ENCODE data around the gene SYT3. TPM values are rescaled to one million over a fixed set of nuclear protein-coding genes. Genes with fewer than 3 reads are reported as not detected.

SYT3 gene
- total RNA-seq, 1 experiment from 2014 or later = 0.41 TPM

GRCh38 chr19:50633359-50633758 lies 6.3 kb downstream of the SYT3 start:
- Mint-ChIP-seq H3K4me1 (ENCODE audit: low read depth, unreplicated experiment) (peaks cover 3% of the 10 kb centered on the region), H3K36me3 (ENCODE audit: insufficient read depth, unreplicated experiment) (no peaks in the 10 kb centered on the region), H3K27me3 (ENCODE audit: insufficient read depth, unreplicated experiment) (peaks cover 15% of the 10 kb centered on the region), H3K4me3 (ENCODE audit: unreplicated experiment) (no peak overlapping the region), H3K27ac (ENCODE audit: unreplicated experiment) (no peak overlapping the region), H3K9me3 (ENCODE audit: unreplicated experiment) (no peaks in the 10 kb centered on the region)
- ChIA-PET POLR2A (no interaction called here), CTCF (no interaction called here)
- H3K4me1 ChIP-seq = no peaks in the 10 kb centered on the region
- no peak for DNase-seq
- intact Hi-C loops (cut with micrococcal nuclease; ENCODE audit: unreplicated experiment) = no loop called here
- no TSS peak for BruUV-seq (replicated peaks)
- H3K9me3 ChIP-seq = peaks cover 15% of the 10 kb centered on the region
- no peaks in the 10 kb centered on the region for H3K36me3 ChIP-seq (ENCODE audit: control insufficient read depth, insufficient read depth, low read length)
- H3K4me3 ChIP-seq (ENCODE audit: low read depth, low read length) = no peak overlapping the region
- no peak for TF ChIP-seq CTCF (IDR thresholded peaks at IDR 0.05; ENCODE audit: insufficient read depth in 1 of 2, low read depth in 1 of 2, low read length in 1 of 2, severe bottlenecking in 1 of 2, unreplicated experiment in 1 of 2)
- peaks cover 1% of the 10 kb centered on the region; the same call in 1 of the 2 replicates for H3K27me3 ChIP-seq (replicated peaks; ENCODE audit: control insufficient read depth, insufficient read depth, low read length)

- no peak for DNase-seq
- no peaks in the 10 kb centered on the region for H3K36me3 ChIP-seq (ENCODE audit: control insufficient read depth, insufficient read depth, low read length)
- Mint-ChIP-seq H3K36me3 (ENCODE audit: insufficient read depth, unreplicated experiment) (no peaks in the 10 kb centered on the region), H3K9me3 (ENCODE audit: unreplicated experiment) (no peaks in the 10 kb centered on the region), H3K27me3 (ENCODE audit: insufficient read depth, unreplicated experiment) (peaks cover 8% of the 10 kb centered on the region), H3K4me1 (ENCODE audit: low read depth, unreplicated experiment) (no peaks in the 10 kb centered on the region), H3K4me3 (ENCODE audit: unreplicated experiment) (no peak overlapping the region), H3K27ac (ENCODE audit: unreplicated experiment) (no peak overlapping the region)
- H3K4me1 ChIP-seq = no peaks in the 10 kb centered on the region
- BruUV-seq (replicated peaks) = no TSS peak
- TF ChIP-seq CTCF (IDR thresholded peaks at IDR 0.05; ENCODE audit: insufficient read depth in 1 of 2, low read depth in 1 of 2, low read length in 1 of 2, severe bottlenecking in 1 of 2, unreplicated experiment in 1 of 2) = no peak
- intact Hi-C loops (cut with micrococcal nuclease; ENCODE audit: unreplicated experiment) = no loop called here
- POLR2A ChIA-PET = no interaction called here
- H3K4me3 ChIP-seq (ENCODE audit: low read depth, low read length) = no peak overlapping the region
- H3K9me3 ChIP-seq = peaks cover 15% of the 10 kb centered on the region
- no peaks in the 10 kb centered on the region for H3K27me3 ChIP-seq (replicated peaks; ENCODE audit: control insufficient read depth, insufficient read depth, low read length)
- CTCF ChIA-PET = no interaction called here
Observed at GRCh38 chr19:50632151-50632835, 7.4 kb downstream of the SYT3 start.

GRCh38 chr19:50629801-50630200 lies 9.9 kb downstream of the SYT3 start:
- Histone ChIP-seq H3K4me1 (no peaks in the 10 kb centered on the region), H3K36me3 (ENCODE audit: control insufficient read depth, insufficient read depth, low read length) (no peaks in the 10 kb centered on the region), H3K27me3 (replicated peaks; ENCODE audit: control insufficient read depth, insufficient read depth, low read length) (no peaks in the 10 kb centered on the region), H3K4me3 (ENCODE audit: low read depth, low read length) (no peak overlapping the region), H3K9me3 (peaks cover 15% of the 10 kb centered on the region)
- Mint-ChIP-seq H3K4me3 (ENCODE audit: unreplicated experiment) (no peak overlapping the region), H3K27ac (ENCODE audit: unreplicated experiment) (no peak overlapping the region), H3K4me1 (ENCODE audit: low read depth, unreplicated experiment) (no peaks in the 10 kb centered on the region), H3K27me3 (ENCODE audit: insufficient read depth, unreplicated experiment) (peaks cover 7% of the 10 kb centered on the region), H3K36me3 (ENCODE audit: insufficient read depth, unreplicated experiment) (no peaks in the 10 kb centered on the region), H3K9me3 (ENCODE audit: unreplicated experiment) (no peaks in the 10 kb centered on the region)
- POLR2A ChIA-PET = no interaction called here
- CTCF ChIA-PET = interaction anchor here (0.5 kb wide), 1 partner anchor 74 kb away, joined by 3 read pairs; no protein-coding TSS in a partner anchor
- no TSS peak for BruUV-seq (replicated peaks)
- intact Hi-C loops (cut with micrococcal nuclease; ENCODE audit: unreplicated experiment) = no loop called here
- TF ChIP-seq CTCF (IDR thresholded peaks at IDR 0.05; ENCODE audit: insufficient read depth in 1 of 2, low read depth in 1 of 2, low read length in 1 of 2, severe bottlenecking in 1 of 2, unreplicated experiment in 1 of 2) = no peak
- DNase-seq = no peak
